NCI-H526 (cell line): ENCODE results near the gene TAOK3.
A peak's percentile ranks its signal among the peaks of the same experiment; 100 is the strongest.
"Not testable (repeated sequence)": the region's sequence is repeated elsewhere in the genome, so short reads cannot be mapped to it uniquely, and the experiment has no call there.

ENCODE experiments used
- DNase-seq, 2 experiments: peaks; one replicate each; lab custom pipeline; 2025; lab: John Stamatoyannopoulos, UW

TAOK3 gene

GRCh38 chr12:118373616-118374015, 909 bp upstream of the TAOK3 start:
- no peak for DNase-seq

- DNase-seq = peak in 1 of 2 experiments; percentile 40
Observed at GRCh38 chr12:118371321-118372282, 1.1 kb downstream of the TAOK3 start.

DNA sequence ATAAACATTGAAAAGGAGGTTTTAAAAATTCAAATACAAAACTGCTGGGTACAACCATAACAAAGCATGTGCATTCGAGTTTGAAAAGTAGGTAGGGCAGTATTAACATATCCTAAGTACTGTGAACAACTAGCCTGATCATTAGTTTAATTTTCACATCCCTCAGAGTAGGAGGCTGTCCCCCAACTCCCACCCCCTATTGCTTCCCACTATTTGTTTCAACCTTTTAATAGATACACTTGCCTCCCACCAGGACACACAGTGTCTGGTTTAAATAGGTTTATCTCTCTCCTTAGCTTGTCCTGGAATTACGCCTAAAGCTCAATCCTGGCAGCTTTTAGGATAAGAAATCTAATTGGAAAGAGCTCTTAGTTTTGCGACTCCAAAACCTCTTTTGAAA, 2.1 kb downstream of the TAOK3 start:
- DNase-seq = no peak

DNA sequence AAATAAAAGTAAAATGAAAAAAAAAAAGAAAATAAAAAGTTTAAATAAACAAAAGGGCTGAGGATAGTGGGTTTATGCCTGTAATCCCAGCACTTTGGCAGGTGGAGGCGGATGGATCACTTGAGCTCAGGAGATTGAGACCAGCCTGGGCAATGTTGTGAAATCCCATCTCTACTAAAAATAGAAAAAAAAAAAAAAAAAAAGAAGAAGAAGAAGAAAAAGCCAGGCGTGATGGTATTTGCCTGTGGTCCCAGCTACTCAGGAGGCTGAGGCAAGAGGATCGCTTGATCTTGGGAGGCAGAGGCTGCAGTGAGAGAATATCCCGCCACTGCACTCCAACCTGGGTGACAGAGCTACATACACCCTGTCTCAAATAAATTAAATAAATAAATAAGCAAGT, 3.9 kb downstream of the TAOK3 start:
- no peak for DNase-seq

DNA sequence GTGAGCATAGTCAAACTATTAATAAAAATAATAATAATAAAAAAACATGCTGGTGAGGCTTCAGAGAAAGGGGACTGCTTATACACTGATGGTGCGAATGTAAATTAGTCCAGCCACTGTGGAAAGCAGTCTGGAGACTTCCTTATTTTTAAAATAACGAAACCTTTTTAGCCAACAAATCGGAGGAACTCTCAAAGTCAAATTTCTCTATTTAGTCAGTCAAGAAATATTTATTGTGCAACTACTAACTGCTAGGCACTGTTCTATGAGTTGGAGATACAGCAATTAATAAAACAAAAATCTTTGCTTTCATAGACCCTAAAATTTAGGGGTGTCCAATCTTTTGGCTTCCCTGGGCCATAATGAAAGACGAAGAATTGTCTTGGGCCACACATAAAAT, 10.8 kb downstream of the TAOK3 start:
- no peak for DNase-seq

DNA sequence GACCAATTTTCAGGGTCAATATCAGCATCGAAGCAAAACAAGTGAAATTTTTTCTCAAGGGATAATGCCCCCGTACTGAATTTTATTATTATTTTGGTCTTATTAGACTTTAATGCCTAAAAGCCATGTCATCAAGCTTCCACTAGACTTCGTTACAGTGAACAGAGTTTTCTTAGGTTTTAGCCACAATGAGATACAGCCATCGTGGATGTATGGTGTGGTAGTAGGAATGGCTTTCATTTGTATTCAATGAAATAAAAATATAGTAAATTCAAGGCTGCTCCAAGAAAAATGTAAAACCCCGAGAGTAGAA, 11.7 kb downstream of the TAOK3 start:
- no peak for DNase-seq

DNA sequence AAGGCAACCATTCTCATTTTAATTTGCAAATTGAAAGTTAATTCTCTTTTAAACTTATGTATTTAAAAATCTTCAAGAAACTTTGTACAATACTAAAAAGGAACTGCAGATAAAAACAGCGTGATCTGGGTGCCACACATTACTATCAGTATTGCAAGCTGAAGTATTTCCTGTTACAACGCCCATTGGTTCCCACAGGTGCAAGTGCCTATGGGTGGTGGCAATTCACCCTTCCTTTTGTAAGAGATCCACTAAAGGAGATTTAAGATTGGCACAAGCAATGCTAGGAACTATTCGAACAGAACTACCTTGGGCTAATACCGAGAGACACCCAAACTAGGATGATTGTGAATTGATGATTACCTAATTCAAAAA, 13.2 kb downstream of the TAOK3 start:
- no peak for DNase-seq

DNA sequence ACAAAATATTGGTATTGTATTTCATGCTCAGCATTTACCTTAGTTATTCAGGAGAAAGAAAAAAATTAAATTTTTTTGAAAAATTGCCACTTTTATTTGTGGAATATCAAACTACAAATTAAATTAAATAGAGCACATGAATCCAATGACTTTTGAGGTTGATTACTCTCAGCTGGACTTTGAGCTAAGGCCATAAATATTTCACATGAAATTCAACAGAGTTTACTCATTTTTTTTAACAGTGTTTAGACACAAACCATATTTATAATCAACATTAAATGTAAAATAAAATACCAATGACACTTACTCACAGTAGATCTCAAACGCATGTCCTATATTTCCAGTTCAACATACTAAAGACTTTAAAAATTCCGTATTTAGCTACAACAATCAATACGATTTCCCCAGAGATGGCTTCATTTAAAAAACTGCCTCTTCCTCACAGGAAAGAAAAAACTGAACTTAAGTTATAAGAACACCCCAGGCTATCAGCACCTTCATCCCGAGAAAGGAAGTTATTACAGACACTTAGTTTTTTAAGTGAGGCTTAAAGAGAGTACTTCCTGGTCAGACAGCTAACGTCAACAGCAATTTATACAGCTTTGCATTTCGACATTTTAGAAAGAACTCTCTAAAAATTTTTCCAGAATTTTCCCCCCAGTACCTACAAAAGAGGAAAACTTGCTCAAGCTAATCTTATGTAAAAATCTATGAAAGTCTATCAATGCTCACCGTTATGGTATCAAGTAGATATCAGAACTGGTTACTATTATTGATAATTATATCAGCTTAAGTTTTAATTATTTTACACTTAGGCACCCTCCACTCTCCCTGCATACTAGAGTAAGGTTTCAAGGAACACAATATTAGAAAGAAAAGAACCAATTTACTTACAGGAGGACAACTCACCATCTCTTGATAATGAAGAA, 13.8 kb downstream of the TAOK3 start:
- DNase-seq = no peak

GRCh38 chr12:118358008-118358359, 14.7 kb downstream of the TAOK3 start:
- no peak for DNase-seq

DNA sequence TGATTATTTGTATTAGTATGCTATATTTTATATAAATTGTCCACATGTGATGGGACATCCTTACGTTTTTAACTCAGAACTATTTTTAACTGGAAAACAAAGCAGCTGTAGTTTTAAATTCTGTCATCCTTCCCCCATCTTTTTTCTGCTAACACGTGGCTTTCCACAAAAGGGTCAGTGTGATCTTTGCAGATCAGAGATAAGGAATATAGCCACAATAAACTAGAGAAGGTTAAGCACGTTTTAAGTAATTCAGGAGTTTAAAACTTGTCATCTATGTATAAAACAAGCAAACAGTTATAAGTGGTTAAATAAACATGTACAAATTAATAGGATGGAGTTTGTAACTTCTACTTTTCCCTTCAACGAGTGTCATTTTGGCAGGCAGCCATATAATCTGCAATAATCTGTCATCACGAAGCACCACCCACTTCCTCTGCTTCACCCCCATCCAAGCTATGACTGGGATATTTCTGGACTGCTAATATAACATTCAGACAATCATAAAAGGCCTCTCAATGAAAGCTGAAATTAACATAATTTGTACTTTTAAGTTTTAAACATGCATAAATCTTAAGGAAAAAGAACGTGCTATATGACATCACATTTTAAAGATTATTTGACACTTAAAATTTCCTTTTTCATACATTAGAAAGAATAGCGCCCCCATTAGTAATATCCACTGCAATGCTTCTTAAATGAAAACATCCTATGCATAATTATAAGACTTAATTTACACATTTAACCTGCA, 15.3 kb downstream of the TAOK3 start:
- no peak for DNase-seq

GRCh38 chr12:118356809-118357256, 15.9 kb downstream of the TAOK3 start:
- DNase-seq = no peak

DNA sequence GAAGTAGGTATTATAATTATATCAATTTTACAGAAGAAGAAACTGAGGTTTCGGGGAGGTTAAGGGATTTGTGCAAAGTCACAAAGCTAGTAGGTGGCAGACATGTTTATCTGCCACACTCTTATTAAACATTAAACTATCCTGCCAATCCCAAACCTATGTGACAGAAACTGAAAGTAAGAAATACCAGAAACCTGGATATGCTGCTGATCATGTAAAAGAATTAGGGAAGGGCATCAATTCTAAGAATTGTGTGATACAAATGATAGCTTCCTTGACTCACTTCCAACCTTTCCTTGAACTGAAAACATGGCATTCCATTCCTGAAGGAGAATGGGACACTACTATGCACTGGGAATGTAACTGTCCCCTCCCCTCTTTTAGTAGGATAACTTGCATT, 16.9 kb downstream of the TAOK3 start:
- no peak for DNase-seq

GRCh38 chr12:118354903-118355302, 17.8 kb downstream of the TAOK3 start:
- DNase-seq = no peak

GRCh38 chr12:118354503-118354902, 18.2 kb downstream of the TAOK3 start:
- not testable (repeated sequence) for DNase-seq

DNA sequence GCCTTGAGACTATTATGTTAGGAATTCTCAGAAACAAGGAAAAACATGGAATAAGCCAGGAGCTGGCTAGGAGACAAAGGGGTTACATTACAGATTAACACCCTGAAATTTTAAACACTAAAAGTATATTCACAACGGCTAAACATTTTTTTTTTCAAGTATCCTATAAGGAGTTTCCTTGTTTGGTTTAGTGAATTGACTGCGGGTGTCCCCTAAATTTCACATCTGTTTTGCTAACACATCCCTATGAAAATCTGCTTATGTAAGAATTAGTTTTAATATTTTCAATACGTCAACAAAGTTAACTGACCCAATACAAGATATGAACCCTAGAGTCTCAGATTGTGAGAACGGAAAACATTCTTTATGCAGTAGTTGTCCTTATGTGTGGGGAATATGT, 19.0 kb downstream of the TAOK3 start:
- no peak for DNase-seq

DNA sequence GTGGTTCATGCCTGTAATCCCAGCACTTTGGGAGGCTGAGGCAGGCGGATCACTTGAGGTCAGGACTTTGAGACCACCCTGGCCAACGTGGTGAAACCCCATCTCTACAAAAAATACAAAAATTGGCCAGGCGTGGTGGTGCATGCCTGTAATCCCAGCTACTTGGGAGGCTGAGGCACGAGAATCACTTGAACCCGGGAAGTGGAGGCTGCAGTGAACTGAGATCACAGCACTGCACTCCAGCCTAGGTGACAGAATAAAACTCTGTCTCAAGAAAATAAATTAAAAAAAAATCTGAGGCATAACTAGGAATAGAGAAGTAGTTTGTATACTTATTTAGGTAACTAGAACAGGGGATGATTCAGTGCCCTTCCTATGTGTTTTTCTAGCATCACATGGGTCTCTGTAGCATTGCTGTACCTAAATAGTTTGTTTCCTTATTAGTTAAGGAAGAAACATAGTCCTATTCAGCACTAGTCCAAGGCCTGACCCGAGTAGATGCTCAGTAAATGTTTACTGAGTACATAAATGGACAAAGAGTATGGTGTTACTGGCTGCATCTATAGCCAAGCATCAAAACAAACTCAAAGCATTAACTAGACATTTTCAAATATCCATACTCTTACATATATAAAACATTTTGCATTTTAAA, 21.7 kb downstream of the TAOK3 start:
- no peak for DNase-seq

DNA sequence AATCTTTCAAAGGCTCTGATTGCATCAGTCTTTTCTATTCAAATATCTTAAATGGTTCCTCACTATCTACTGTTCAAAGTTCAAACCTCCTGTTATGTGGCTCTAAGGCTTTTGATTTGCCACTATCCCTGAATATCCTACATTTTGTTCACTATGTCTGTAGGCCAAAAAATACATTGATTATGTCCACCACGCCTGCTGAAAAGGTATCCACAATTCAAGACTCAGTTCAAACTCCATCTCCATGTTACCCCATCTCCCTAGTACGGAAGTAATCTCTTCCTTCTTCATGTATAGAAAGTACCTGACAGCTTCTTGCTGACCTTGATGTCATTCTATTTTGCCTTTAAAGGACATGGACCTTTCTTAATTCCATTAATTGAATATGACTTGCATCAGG, 24.8 kb downstream of the TAOK3 start:
- DNase-seq = no peak

DNA sequence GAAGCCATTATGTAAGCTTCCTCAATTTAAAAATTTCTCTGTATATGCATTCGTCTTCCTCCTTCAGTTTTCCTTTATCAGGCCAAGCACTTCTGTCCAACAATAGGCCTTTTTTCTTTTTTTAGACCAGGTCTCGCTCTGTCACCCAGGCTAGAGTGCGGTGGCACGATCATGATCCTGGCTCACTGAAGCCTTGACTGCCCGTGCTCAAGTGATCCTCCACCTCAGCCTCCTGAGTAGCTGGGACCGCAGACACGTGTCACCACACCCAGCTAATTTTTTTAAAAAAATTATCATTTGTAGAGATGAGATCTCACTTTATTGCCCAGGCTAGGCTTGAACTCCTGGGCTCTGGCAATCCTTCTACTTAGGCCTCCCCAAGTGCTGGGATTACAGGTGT, 25.8 kb downstream of the TAOK3 start:
- DNase-seq = no peak

- DNase-seq = no peak
Observed at GRCh38 chr12:118345355-118345754, 27.4 kb downstream of the TAOK3 start.

- no peak for DNase-seq
Observed at GRCh38 chr12:118344829-118345228, 27.9 kb downstream of the TAOK3 start.

DNA sequence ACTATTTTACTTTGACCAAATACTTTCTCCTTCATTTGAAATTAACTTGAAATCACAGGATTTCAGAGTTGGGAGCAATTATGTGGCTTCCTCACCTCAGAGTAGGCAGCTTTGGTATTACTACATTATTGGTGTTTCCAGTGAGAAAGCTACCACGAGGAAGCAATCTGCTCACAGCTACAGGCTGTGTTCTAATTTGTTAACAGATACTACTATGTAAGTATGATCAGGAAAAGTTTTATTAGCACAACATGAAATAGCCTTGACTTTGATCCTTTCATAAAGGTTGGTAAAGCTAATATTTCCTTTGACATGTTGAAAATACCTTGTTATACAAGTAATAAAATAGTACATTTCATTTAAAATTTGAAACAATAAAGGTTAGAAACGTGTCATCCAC, 30.6 kb downstream of the TAOK3 start:
- DNase-seq = no peak
